Suprapubic skin (tissue), 4 donors: ENCODE results near the gene FBRS.

Experiments
- EP300 ChIP-seq: sonication (generic); formaldehyde crosslinking; IDR thresholded peaks from one replicate; pipeline ENCODE4 v1.6.1; 2017; ENCODE audit warnings: antibody characterized with exemption
- POLR2A ChIP-seq, 2 donors: fragments of 450-650 bp; IDR thresholded peaks; one replicate each; pipeline ENCODE4 v1.6.1; 2017; ENCODE audit warnings: antibody characterized with exemption in 2 of 2, mild to moderate bottlenecking in 2 of 2, moderate library complexity in 2 of 2
- POLR2AphosphoS5 ChIP-seq, 3 donors: sonication (generic); formaldehyde crosslinking; IDR thresholded peaks; one replicate each; pipeline ENCODE4 v1.6.1; 2017; ENCODE audit warnings: antibody characterized with exemption in 3 of 3
- TF ChIP-seq, protein P1 (sequence below), 2 donors: fragments of 200-600 bp in 1 of 2; fragments of 450-650 bp in 1 of 2; sonication (generic) in 1 of 2; IDR thresholded peaks; one replicate each; pipeline ENCODE4 v1.5.1; 2016 to 2019; ENCODE audit warnings: antibody characterized with exemption in 2 of 2, mild to moderate bottlenecking in 1 of 2, moderate library complexity in 1 of 2

- TF ChIP-seq EP300 (no peak), POLR2AphosphoS5 (IDR thresholded peaks at IDR 0.05) (no peak), POLR2A (IDR thresholded peaks at IDR 0.05) (no peak)
- TF ChIP-seq, protein P1, sequence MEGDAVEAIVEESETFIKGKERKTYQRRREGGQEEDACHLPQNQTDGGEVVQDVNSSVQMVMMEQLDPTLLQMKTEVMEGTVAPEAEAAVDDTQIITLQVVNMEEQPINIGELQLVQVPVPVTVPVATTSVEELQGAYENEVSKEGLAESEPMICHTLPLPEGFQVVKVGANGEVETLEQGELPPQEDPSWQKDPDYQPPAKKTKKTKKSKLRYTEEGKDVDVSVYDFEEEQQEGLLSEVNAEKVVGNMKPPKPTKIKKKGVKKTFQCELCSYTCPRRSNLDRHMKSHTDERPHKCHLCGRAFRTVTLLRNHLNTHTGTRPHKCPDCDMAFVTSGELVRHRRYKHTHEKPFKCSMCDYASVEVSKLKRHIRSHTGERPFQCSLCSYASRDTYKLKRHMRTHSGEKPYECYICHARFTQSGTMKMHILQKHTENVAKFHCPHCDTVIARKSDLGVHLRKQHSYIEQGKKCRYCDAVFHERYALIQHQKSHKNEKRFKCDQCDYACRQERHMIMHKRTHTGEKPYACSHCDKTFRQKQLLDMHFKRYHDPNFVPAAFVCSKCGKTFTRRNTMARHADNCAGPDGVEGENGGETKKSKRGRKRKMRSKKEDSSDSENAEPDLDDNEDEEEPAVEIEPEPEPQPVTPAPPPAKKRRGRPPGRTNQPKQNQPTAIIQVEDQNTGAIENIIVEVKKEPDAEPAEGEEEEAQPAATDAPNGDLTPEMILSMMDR (IDR thresholded peaks at IDR 0.05) = no peak
Observed at GRCh38 chr16:30663038-30663437, 4.8 kb downstream of the FBRS start.
